Stimulated activated CD4-positive, alpha-beta T cell treated with anti-CD3 and anti-CD28 coated beads, TNF-alpha, amount 100 ng/mL, for 24 hours (primary cell): ENCODE results near the gene C18orf32.
"Not testable (repeated sequence)": the region's sequence is repeated elsewhere in the genome, so short reads cannot be mapped to it uniquely, and the experiment has no call there.

Experiments used
- DNase-seq, 3 experiments: peaks; one replicate each; pipeline ENCODE4 v3.0.0-alpha.2; 2020; ENCODE audit warnings: low read depth in 3 of 3

C18orf32 gene

DNA sequence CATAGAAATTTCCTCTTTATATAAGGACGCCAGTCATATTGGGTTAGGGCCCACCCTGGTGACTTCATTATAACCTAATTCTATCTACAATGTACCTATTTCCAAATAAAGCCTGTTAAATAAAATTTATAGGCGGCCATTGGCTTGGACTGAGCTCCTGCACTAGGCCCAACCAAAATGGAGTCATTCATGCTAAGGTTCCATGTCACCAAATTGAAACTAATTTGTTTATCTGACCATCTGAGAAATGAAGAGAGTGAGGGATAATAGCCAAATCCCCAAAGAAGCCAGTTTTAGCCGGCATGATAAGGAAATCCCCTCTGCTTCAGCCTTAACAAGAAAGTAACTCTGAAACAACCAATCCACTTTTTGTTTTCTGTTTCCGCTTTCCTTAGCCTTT, 19.4 kb downstream of the C18orf32 start:
- DNase-seq, result no peak

DNA sequence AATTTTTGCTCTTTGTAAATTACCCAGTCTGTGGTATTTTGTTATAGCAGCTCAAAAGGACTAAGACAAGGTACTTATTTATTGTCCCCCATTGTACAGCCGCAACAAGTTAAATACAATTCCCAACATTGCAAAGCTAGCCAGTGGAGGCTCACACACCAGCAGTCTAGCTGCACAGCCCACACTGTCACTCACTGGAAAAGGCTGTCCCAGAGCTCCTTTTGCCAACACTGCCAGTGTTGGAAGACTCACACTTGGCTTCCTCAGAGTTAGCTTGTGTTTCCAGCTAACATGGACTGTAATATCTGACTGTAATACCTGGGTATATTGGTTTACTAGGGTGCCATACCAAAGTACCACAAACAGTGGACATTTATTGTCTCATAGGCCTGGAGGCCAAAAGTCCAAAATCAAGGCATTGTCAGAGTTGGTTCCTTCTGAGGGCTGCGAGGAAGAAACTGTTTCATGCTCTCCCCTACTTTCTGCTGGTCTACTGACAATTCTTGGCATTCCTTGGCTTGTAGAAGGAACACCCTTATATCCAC, 19.9 kb downstream of the C18orf32 start:
- no peak for DNase-seq

DNA sequence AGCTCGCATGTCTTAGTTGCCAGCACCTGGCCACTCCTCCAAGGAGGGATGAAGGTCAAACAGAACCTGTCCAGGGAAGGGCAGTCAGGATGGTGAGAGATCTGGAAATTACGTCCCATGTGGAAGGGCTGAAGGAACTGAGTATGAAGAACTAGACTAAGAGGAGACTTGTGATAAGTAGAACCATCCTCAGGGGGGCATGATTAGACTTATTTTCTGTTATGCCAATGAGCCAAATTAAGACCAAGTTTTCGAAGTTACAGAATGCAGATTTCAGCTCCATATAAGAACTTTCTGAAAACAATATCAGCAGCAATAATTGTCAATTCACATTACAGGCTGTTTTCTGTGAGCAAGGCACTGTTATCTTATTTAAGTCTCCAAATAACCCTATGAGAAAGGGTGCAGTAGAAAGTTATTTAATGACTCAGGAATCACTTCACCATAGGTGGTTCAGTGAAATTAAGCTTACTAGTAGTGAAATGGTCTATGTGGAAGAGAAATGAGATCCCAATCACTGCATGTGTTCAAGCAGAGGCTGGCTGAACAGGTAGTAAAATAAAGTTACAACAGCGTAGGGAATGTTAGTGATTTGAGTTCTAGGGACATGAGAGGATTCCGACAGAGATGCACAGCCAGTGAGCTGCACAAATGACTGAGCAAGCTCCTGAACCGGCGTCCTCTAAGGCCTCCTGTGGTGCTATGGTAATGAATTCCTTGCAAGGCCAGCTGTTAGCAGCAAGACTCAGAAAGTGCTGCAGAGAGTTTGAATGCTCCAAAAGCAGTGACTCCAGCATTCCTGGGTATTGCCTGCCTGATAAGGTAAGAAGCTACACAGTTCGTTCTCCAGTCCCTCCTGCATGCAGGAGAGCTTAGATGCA, 22.1 kb downstream of the C18orf32 start:
- DNase-seq, result no peak

DNA sequence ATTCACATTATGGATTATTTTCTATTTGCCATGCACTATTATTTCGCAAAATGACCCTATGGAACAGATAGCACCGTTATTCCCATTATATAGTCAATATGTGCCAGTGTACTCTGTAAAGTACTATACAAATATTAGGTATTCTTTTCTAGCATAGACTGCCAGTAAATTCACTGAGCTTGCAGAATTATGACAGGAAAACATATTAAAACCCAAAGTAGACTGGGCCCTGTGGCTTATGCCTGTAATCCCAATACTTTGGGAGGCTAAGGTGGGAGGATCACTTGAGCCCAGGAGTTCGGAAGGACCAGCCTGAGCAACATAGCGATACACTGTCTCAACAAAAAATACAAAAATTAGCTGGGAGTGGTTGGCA, 25.4 kb downstream of the C18orf32 start:
- DNase-seq, result no peak

DNA sequence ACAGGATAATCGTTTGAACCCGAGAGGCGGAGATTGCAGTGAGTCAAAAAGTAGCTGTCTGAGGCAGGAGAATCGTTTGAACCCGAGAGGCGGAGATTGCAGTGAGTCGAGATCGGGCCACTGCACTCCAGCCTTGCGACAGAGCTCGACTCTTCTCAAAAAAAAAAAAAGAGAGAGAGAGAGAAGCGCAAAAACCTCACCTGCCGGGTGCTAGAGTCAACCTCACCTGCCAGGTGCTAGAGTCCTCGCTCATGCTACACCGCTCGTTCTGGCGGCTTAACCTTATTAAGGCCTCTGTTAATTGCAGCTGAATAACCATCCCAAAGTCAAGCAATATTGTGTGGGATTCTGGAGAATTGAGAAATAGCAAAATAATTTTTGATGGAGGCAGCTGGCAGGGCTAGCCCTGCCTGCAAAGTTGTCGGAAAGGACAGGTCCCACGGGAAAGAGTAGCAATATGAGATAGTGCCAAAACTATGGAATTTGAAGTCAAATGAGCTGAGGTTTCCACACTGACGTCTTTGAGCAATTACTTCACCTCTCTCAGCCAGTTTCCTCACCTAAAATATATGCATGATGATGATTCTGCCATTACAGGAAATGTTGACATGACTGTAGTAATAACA, 25.9 kb downstream of the C18orf32 start:
- DNase-seq, result no peak

DNA sequence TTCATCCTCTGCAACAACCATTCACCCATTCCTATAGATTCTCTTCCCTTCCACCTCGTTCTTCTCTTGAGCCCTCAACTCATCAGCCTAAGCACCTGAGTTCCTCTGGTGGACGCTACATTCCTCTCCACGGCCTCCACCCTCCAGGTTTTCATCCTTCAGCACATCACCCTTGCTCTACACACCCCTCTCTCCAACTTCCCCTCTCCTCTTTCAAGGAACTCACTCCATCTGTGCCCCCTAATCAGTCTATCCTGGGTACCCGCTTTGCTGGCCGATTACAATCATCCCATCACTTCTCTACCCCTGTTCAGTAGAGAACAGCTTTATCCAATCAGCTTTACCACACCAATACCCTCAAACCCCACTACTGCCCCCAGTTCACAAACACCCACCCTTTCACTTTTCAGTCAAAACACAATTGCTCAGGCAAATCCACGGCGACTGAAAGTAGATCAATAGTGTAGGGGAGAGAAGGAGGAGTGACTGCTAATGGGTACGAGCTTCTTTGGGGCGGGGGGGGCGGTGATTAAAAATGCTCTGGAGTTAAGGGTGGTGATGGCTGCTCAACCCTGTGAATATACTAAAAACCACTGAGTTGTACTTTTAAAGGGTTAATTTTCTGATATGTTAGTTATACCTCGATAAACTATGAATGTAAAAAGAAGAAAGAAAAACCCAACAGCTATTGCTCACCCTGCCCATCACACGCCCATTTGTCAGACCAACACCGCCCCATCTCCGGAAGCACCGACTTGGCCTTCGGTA, 27.4 kb downstream of the C18orf32 start:
- peak in 1 of 3 experiments; percentile 29 for DNase-seq

DNA sequence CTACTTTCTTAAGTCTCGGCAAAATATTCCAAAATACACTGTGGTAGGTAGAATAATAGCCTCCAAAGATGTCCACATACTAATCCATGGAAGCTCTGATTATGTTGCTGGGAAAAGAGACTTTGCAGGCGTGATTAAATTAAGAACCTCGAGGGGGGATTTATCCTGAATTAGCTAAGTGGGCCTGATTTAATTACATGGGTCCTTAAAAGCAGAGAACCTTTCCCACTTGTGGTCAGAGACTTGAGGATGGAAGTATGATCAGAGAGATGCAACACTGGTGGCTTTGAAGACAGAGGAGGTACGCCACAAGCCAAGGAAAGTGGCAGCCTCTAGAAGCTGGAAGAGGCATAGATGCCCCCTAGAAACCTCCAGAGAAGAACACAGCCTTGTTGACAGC, 29.4 kb downstream of the C18orf32 start:
- no peak for DNase-seq

DNA sequence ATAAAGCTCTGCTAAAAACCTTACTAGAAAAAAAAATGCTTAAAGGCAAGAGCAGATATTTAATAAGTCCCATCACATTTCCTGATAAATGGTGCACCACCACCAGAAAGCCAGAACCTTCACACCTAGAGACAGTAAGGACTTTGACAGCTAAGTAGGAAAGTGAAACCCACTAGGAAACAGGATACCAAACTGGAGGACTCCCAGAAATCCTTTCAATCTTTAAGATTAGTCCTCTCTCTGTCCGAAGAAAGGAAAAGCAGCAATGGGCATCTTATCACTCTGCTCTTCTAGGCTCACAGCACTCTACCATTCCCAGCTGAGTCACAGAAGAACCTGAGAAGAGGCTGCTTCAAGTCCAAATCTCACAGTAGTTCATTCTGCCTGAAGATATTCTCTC, 30.2 kb downstream of the C18orf32 start:
- DNase-seq, result no peak

DNA sequence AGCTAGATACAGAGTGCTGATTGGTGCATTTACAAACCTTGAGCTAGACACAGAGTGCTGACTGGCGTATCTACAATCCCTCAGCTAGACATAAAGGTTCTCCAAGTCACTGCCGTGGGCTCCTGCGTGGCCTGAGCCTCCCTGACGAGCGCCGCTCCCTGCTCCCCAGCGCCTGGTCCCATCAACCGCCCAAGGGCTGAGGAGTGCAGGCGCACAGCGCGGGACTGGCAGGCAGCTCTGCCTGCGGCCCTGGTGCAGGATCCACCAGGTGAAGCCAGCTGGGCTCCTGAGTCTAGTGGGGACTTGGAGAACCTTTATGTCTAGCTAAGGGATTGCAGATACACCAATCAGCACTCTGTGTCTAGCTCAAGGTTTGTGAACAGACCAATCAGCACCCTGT, 34.5 kb downstream of the C18orf32 start:
- not testable (repeated sequence) for DNase-seq

DNA sequence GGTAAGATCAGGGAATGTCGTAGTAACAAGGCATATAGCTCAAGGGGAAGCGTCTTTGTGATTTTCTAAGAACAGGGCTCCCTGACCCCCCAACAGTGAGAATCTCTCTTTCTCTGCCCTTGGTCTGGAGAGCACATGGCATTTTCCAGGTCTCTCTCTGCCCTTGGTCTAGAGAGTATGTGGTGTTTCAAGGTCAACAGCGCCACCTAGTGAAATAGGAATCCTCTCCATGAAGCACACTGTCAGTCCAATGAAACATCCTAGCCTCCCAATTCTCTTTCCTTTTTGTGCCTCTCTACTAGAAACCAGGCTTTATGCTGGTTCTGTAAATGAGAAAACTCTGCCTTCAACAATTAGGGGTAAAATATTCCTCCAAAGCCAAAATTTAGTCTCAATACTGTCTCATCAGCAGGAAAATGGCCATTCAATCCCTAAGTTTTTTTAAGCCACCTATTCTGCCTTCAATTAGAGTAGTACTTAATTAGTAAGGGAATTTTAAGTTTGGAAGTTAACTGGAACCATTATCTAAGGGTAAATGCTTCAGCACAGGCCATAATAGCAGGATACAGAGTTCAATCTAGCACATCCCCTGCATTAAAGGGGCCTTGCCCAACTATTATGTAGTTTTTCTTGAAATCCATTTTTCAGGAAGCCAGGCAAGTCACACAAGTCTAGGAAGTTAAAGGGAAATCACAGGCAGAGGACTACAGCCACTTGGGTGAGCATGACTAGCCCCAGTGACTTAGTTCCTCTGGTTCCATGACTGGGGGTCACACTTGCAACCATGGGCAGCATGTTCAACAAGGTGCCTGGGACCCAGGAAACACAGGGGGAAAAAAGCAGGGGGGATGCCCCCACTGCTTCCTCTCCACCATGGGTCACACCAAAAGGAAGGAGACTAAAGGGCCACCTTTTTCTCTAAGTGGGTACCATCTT, 39.0 kb downstream of the C18orf32 start:
- DNase-seq, result peak in 2 of 3 experiments; percentile 16 to 17

DNA sequence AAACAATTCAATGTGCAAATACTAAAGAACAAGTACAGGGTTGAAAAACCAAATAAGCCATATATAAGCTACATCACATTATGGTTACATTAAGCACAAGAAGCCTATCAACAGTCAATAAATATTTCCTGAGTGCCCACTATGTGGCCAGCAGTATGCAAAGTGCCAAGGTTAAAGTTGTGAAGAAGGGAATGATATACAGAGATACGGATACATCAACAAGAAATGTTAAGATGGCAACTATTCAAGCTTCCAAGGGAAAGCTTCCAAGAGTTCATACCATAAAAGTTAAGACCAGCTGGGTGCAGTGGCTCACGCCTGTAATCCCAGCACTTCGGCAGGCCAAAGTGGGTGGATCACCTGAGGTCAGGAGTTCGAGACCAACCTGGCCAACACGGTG, 40.6 kb downstream of the C18orf32 start:
- DNase-seq, result no peak

DNA sequence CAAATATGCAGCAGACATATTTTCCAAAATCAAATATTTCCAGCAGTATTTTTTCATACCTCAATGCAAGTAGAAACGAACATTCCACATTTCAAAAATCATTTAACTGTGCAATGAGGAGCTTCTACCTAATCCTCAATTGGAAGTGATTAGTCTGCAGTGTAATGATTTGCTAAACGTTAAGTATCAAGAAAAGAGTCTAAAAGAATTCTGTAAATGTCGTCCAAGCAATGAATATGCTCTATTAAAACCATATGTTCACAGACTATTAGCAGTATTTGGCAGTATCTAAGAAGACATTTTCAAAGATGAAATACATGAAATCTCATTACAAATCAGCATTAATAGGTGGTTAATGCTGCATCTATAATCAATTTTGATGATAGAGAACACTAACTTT, 42.5 kb downstream of the C18orf32 start:
- no peak for DNase-seq

DNA sequence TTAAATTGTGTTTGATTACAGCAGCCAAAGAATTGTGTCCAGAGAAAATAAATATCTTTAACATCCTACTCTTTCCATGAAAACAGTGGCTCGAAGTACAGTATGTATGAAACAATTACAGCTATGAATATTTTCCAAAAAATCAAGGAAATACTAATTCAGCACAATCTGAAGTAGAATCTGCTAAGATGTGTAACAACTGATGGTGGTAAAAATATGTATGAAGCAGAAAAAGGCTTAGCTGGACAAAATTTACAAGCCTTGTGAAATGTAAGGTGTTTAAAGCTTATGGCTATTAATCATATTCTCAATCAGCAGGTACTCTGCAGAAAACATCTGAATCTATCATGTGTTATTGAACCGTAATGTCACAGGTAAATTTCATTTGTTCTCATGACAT, 43.2 kb downstream of the C18orf32 start:
- DNase-seq, result no peak

DNA sequence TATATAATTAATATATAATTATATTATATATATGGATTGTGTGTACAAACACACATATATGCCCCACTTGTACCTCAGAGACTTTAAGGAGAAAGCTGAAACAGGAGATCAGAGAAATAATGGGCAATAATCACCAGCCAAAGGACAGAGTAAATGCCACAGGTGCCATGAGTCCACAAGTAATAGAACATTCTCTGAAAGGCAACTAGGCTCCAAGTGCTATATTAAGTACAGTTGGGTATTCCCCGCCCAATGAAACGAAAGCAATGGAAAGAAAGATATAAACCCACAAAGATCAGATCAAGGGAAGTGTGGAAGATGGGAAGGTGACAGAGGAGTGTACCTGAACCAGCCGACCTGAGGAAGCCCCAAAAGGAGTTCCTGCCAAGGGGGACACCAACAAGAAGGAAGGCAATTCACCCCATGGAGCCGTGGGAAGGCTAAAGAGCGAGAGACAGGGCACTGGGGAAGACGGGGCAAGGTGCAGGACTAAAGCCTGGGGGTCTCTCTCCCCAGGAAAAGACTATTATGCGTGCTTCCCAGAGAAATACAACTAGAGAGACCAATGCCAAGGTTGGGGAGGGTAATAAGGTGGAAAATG, 45.6 kb downstream of the C18orf32 start:
- DNase-seq, result no peak

DNA sequence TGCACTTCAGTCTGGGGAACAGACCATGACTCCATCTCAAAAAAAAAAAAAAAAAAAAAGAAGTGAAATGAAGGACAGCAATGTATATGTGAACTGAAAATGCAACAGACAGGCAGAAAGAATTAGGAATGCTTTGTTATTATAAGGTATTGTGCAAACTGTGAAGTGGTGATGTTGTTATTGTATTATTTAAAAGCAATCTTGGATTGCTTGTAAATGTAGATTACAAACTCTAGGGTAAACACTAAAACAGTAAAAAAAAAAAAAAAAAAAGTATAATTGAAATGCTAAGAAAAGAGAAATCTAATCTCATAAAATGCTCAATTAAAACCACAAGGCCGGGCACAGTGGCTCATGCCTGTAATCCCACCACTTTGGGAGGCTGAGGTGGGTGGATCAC, 51.9 kb downstream of the C18orf32 start:
- DNase-seq, result no peak

DNA sequence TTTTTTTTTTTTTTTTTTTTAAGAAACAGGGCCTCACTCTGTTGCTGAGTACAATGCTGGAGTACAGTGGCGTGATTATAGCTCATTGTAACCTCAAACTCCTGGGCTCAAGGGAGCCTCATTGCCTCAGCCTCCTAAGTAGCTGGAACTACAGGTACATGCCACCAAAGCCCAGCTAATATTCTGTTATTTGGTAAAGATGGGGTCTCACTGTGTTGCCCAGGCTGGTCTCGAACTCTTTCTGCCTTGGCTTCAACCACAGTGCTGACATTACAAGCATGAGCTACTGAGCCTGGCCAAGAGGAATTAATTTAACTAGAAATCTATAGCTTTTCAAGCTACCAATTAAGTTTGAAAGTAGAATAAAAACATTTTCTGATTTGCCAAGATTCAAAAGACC, 54.4 kb downstream of the C18orf32 start:
- DNase-seq, result no peak

DNA sequence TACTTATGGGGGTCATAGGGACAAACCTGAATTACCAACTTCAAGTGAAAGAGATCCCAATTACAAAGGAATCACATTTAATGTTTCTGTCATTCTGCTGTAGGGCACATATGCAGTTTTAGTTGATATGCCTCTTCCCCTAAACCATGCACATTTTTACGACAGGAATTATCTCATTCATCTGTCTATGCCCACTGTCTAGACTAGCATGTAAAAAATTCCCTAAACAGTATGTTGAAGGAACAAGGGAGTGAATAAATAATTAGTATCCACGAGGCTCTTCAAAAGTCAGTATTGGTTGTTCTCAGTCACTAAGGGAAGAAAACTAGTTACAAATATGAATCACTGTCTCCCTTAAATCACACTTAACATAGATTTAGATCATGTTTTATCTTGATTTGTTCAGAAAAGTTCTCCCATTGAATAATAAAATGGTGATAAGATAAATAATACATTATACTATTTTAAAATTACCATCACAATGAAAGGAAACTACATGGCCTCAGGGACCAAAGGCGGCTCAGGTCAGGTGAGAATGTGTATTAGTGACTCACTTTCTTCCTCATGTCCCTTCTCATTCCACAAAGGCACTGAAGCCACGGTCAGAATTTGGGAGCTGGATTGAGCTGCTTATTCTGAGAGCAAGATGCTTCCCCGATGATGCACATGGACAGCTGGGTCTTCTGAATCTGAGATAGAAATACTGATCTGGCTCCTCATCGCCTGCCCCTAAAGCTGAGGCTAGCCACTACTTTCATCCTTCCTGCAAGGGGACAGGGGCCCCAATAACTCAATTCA, 55.7 kb downstream of the C18orf32 start:
- DNase-seq, result no peak
